ENCODE data around the gene JMJD7.

JMJD7 gene

GRCh38 chr15:41805711-41806110 lies 22.2 kb upstream of the JMJD7 start:
- Histone ChIP-seq H3K4me3 (ENCODE audit: control insufficient read depth in 1 of 7, extremely low read depth in 1 of 7, insufficient read depth in 4 of 7, low read depth in 2 of 7, low read length in 6 of 7) (no peak overlapping the region), H3K4me1 (ENCODE audit: control extremely low read depth in 1 of 4, control insufficient read depth in 4 of 4, insufficient read depth in 4 of 4, low read length in 3 of 4) (peaks cover 0 to 47% (median 37%) of the 10 kb centered on the region in 4 experiments), H3K27ac (ENCODE audit: insufficient read depth in 1 of 2, low read depth in 1 of 2, low read length in 2 of 2, poor library complexity in 1 of 2, severe bottlenecking in 2 of 2) (peak overlapping the region; percentile 77 to 90), H3K27me3 (replicated peaks in 2 of 5; ENCODE audit: control insufficient read depth in 4 of 5, insufficient read depth in 5 of 5, low read length in 4 of 5) (no peaks in the 10 kb centered on the region), H3K9me3 (ENCODE audit: control extremely low read depth in 1 of 5, control insufficient read depth in 4 of 5, insufficient read depth in 2 of 5, low read depth in 1 of 5, low read length in 4 of 5) (peaks cover 0 to 2% (median 0%) of the 10 kb centered on the region in 5 experiments), H3K36me3 (ENCODE audit: control insufficient read depth in 4 of 4, insufficient read depth in 4 of 4, low read length in 3 of 4) (peaks cover 0 to 9% (median 5%) of the 10 kb centered on the region in 4 experiments)
- no peak for DNase-seq
- ChIA-PET POLR2A (interaction anchor here (0.7 kb wide), 1 partner anchor 108 kb away, joined by 3 read pairs; no protein-coding TSS in a partner anchor), CTCF (interaction anchor here (1.4 to 9.0 kb wide), 4 partner anchors 11 to 35 kb away, joined by 4 to 139 read pairs (median 9); partner anchors contain the start of gene MAPKBP1)
- 100% methylated on average over 2 of the region's 3 CpGs for WGBS (ENCODE audit: insufficient coverage)

DNA sequence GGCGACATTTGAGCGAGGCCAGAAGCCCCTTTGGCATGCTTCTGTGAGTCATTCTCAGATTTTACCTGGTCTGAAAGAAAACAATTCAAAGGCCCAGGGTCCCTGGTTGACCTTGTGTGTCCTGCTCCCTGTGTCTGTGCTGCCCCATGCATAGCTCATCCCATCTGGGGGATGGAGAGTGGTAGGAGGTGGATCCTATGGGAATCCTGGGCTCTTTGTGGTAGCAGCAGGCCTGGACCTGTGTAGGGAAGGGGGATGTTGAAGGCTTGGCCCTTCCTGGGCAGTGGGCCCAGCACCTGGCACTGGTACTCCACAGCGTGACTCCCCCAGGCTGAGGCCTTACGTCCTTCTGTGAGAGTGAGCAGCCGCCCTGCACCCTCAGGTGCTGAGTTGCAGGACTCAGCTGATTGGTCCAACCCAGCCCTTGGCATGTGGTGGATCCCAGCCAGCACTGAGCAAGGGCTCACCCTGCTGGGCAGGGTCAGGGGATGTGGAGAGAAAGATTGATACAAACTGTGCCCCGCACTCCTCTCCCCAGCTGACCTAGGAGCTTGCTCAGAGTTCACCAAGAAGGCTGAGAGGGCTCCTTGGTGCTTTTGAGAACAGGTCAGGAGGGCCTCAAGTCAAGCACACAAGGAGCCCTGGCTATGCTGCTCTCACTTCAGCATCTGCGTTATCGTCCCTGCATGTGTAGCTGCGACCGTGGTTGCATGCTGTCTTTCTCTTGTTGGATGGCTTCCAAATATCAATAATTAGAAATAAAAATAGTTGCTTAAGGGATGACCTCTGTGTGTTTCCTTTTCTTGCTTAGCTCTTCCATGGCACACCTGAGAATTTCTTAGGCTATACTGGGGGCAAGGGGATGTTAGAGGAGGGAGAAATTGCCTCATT lies 21.4 kb upstream of the JMJD7 start:
- CTCF ChIA-PET: interaction anchor here (0.7 to 9.0 kb wide), 8 partner anchors 10 to 101 kb away, joined by 3 to 139 read pairs (median 6); partner anchors contain the start of gene MAPKBP1
- Histone ChIP-seq H3K27ac (ENCODE audit: insufficient read depth in 1 of 2, low read depth in 1 of 2, low read length in 2 of 2, poor library complexity in 1 of 2, severe bottlenecking in 2 of 2) (peak overlapping the region in 1 of 2 experiments; percentile 90), H3K9me3 (ENCODE audit: control extremely low read depth in 1 of 5, control insufficient read depth in 4 of 5, insufficient read depth in 2 of 5, low read depth in 1 of 5, low read length in 4 of 5) (no peaks in the 10 kb centered on the region)

GRCh38 chr15:41809121-41809520 lies 18.8 kb upstream of the JMJD7 start:
- Histone ChIP-seq H3K4me1 (ENCODE audit: control extremely low read depth in 1 of 4, control insufficient read depth in 4 of 4, insufficient read depth in 4 of 4, low read length in 3 of 4) (peaks cover 0 to 55% (median 42%) of the 10 kb centered on the region in 4 experiments), H3K27ac (ENCODE audit: insufficient read depth in 1 of 2, low read depth in 1 of 2, low read length in 2 of 2, poor library complexity in 1 of 2, severe bottlenecking in 2 of 2) (no peak overlapping the region), H3K36me3 (ENCODE audit: control insufficient read depth in 4 of 4, insufficient read depth in 4 of 4, low read length in 3 of 4) (peaks cover 0 to 23% (median 12%) of the 10 kb centered on the region in 4 experiments), H3K4me3 (ENCODE audit: control insufficient read depth in 1 of 7, extremely low read depth in 1 of 7, insufficient read depth in 4 of 7, low read depth in 2 of 7, low read length in 6 of 7) (peak overlapping the region in 1 of 7 experiments; percentile 8), H3K27me3 (replicated peaks in 2 of 5; ENCODE audit: control insufficient read depth in 4 of 5, insufficient read depth in 5 of 5, low read length in 4 of 5) (no peaks in the 10 kb centered on the region), H3K9me3 (ENCODE audit: control extremely low read depth in 1 of 5, control insufficient read depth in 4 of 5, insufficient read depth in 2 of 5, low read depth in 1 of 5, low read length in 4 of 5) (no peaks in the 10 kb centered on the region)
- POLR2A ChIA-PET: interaction anchor here (3.9 kb wide), 1 partner anchor 36 kb away, joined by 24 read pairs; the partner anchor contains the start of gene MAPKBP1
- 67% methylated on average over 2 of the region's 2 CpGs for WGBS (ENCODE audit: insufficient coverage)
- no peak for DNase-seq
- CTCF ChIA-PET: interaction anchor here (0.6 to 6.7 kb wide), 9 partner anchors 13 to 358 kb away, joined by 3 to 319 read pairs (median 41); partner anchors contain the start of gene MAPKBP1

More for the DNA sequence above, 21.4 kb upstream of the JMJD7 start:
- WGBS (ENCODE audit: insufficient coverage): 95% methylated on average over 6 of the region's 10 CpGs
- peak in 1 of 3 donors; percentile 26 for DNase-seq
- Histone ChIP-seq H3K27me3 (replicated peaks in 2 of 5; ENCODE audit: control insufficient read depth in 4 of 5, insufficient read depth in 5 of 5, low read length in 4 of 5) (no peaks in the 10 kb centered on the region), H3K4me1 (ENCODE audit: control extremely low read depth in 1 of 4, control insufficient read depth in 4 of 4, insufficient read depth in 4 of 4, low read length in 3 of 4) (peaks cover 0 to 54% (median 44%) of the 10 kb centered on the region in 4 experiments), H3K4me3 (ENCODE audit: control insufficient read depth in 1 of 7, extremely low read depth in 1 of 7, insufficient read depth in 4 of 7, low read depth in 2 of 7, low read length in 6 of 7) (no peak overlapping the region), H3K36me3 (ENCODE audit: control insufficient read depth in 4 of 4, insufficient read depth in 4 of 4, low read length in 3 of 4) (peaks cover 0 to 3% (median under 1%) of the 10 kb centered on the region in 4 experiments)
- POLR2A ChIA-PET: interaction anchor here (0.6 kb wide), 1 partner anchor 297 kb away, joined by 3 read pairs; no protein-coding TSS in a partner anchor

GRCh38 chr15:41809526-41810220 lies 18.2 kb upstream of the JMJD7 start:
- Histone ChIP-seq H3K9me3 (ENCODE audit: control extremely low read depth in 1 of 5, control insufficient read depth in 4 of 5, insufficient read depth in 2 of 5, low read depth in 1 of 5, low read length in 4 of 5) (no peaks in the 10 kb centered on the region), H3K36me3 (ENCODE audit: control insufficient read depth in 4 of 4, insufficient read depth in 4 of 4, low read length in 3 of 4) (peaks cover 0 to 29% (median 17%) of the 10 kb centered on the region in 4 experiments), H3K27ac (ENCODE audit: insufficient read depth in 1 of 2, low read depth in 1 of 2, low read length in 2 of 2, poor library complexity in 1 of 2, severe bottlenecking in 2 of 2) (no peak overlapping the region), H3K4me3 (ENCODE audit: control insufficient read depth in 1 of 7, extremely low read depth in 1 of 7, insufficient read depth in 4 of 7, low read depth in 2 of 7, low read length in 6 of 7) (peak overlapping the region in 1 of 7 experiments; percentile 8), H3K27me3 (replicated peaks in 2 of 5; ENCODE audit: control insufficient read depth in 4 of 5, insufficient read depth in 5 of 5, low read length in 4 of 5) (no peaks in the 10 kb centered on the region), H3K4me1 (ENCODE audit: control extremely low read depth in 1 of 4, control insufficient read depth in 4 of 4, insufficient read depth in 4 of 4, low read length in 3 of 4) (peaks cover 0 to 50% (median 37%) of the 10 kb centered on the region in 4 experiments)
- ChIA-PET POLR2A (interaction anchor here (0.7 to 3.9 kb wide), 3 partner anchors 17 to 36 kb away, joined by 4 to 24 read pairs (median 8); partner anchors contain the start of gene MAPKBP1), CTCF (interaction anchor here (0.6 to 6.7 kb wide), 13 partner anchors 9 to 359 kb away, joined by 3 to 319 read pairs (median 22); partner anchors contain the start of gene MAPKBP1)
- 27% methylated on average over 8 of the region's 12 CpGs for WGBS (ENCODE audit: insufficient coverage)
- DNase-seq: peak; percentile 52 to 89 (median 81)

- H3K36me3 ChIP-seq (ENCODE audit: control insufficient read depth in 4 of 4, insufficient read depth in 4 of 4, low read length in 3 of 4): peaks cover 2 to 40% (median 26%) of the 10 kb centered on the region in 4 experiments
These were observed 17.1 kb upstream of the JMJD7 start for GRCh38 chr15:41810651-41811431.

More at GRCh38 chr15:41810651-41811431, 17.1 kb upstream of the JMJD7 start:
- Histone ChIP-seq H3K4me1 (ENCODE audit: control extremely low read depth in 1 of 4, control insufficient read depth in 4 of 4, insufficient read depth in 4 of 4, low read length in 3 of 4) (peaks cover 0 to 38% (median 27%) of the 10 kb centered on the region in 4 experiments), H3K27ac (ENCODE audit: insufficient read depth in 1 of 2, low read depth in 1 of 2, low read length in 2 of 2, poor library complexity in 1 of 2, severe bottlenecking in 2 of 2) (no peak overlapping the region), H3K4me3 (ENCODE audit: control insufficient read depth in 1 of 7, extremely low read depth in 1 of 7, insufficient read depth in 4 of 7, low read depth in 2 of 7, low read length in 6 of 7) (no peak overlapping the region), H3K9me3 (ENCODE audit: control extremely low read depth in 1 of 5, control insufficient read depth in 4 of 5, insufficient read depth in 2 of 5, low read depth in 1 of 5, low read length in 4 of 5) (no peaks in the 10 kb centered on the region), H3K27me3 (replicated peaks in 2 of 5; ENCODE audit: control insufficient read depth in 4 of 5, insufficient read depth in 5 of 5, low read length in 4 of 5) (no peaks in the 10 kb centered on the region)
- 100% methylated on average over 3 of the region's 5 CpGs for WGBS (ENCODE audit: insufficient coverage)
- DNase-seq: peak in 1 of 3 donors; percentile 10
- POLR2A ChIA-PET: interaction anchor here (0.6 to 3.9 kb wide), 6 partner anchors 16 to 64 kb away, joined by 3 to 24 read pairs (median 6); partner anchors contain the start of gene MAPKBP1
- CTCF ChIA-PET: interaction anchor here (0.5 to 6.7 kb wide), 29 partner anchors 10 to 1948 kb away, joined by 3 to 319 read pairs (median 5); partner anchors contain the start of gene MAPKBP1
